ENCODE results near the gene GALNTL6.
A peak's percentile ranks its signal among the peaks of the same experiment; 100 is the strongest.

The GALNTL6 gene

GRCh38 chr4:171981185-171981584, 168.0 kb downstream of the GALNTL6 start:
- FAIRE-seq, result no peak
- no peak for DNase-seq (ENCODE audit: extremely low spot score, insufficient read length, low read depth)

GRCh38 chr4:171983935-171984805, 171.0 kb downstream of the GALNTL6 start:
- FAIRE-seq (no peak), DNase-seq (ENCODE audit: extremely low spot score, insufficient read length, low read depth) (no peak)

- FAIRE-seq (no peak), DNase-seq (ENCODE audit: extremely low spot score, insufficient read length, low read depth) (no peak)
These were observed 171.9 kb downstream of the GALNTL6 start for GRCh38 chr4:171985129-171985528.

GRCh38 chr4:171993247-171993646, 180.0 kb downstream of the GALNTL6 start:
- no peak for DNase-seq (ENCODE audit: extremely low spot score, insufficient read length, low read depth)
- no peak for FAIRE-seq

- no peak for DNase-seq (ENCODE audit: extremely low spot score, insufficient read length, low read depth)
- no peak for FAIRE-seq
These were observed 194.7 kb downstream of the GALNTL6 start for GRCh38 chr4:172007889-172008288.

- FAIRE-seq (no peak), DNase-seq (ENCODE audit: extremely low spot score, insufficient read length, low read depth) (no peak)
These were observed 196.4 kb downstream of the GALNTL6 start for GRCh38 chr4:172009446-172010230.

GRCh38 chr4:172011196-172011595, 198.0 kb downstream of the GALNTL6 start:
- no peak for DNase-seq (ENCODE audit: extremely low spot score, insufficient read length, low read depth)
- no peak for FAIRE-seq

- no peak for FAIRE-seq
- no peak for DNase-seq (ENCODE audit: extremely low spot score, insufficient read length, low read depth)
These were observed 205.2 kb downstream of the GALNTL6 start for GRCh38 chr4:172018358-172018757.

- FAIRE-seq, result no peak
These were observed 222.4 kb downstream of the GALNTL6 start for GRCh38 chr4:172035562-172035961.

GRCh38 chr4:172040766-172041165, 227.6 kb downstream of the GALNTL6 start:
- DNase-seq (ENCODE audit: extremely low spot score, insufficient read length, low read depth), result no peak
- FAIRE-seq, result no peak

More at GRCh38 chr4:172035562-172035961, 222.4 kb downstream of the GALNTL6 start:
- DNase-seq (ENCODE audit: extremely low spot score, insufficient read length, low read depth), result no peak

- FAIRE-seq (no peak), DNase-seq (ENCODE audit: extremely low spot score, insufficient read length, low read depth) (no peak)
These were observed 229.5 kb downstream of the GALNTL6 start for GRCh38 chr4:172042714-172043114.

- FAIRE-seq (no peak), DNase-seq (ENCODE audit: extremely low spot score, insufficient read length, low read depth) (no peak)
These were observed 232.8 kb downstream of the GALNTL6 start for GRCh38 chr4:172045981-172046380.

GRCh38 chr4:172048666-172049065, 235.5 kb downstream of the GALNTL6 start:
- FAIRE-seq (no peak), DNase-seq (ENCODE audit: extremely low spot score, insufficient read length, low read depth) (no peak)

- no peak for FAIRE-seq
- no peak for DNase-seq (ENCODE audit: extremely low spot score, insufficient read length, low read depth)
These were observed 237.7 kb downstream of the GALNTL6 start for GRCh38 chr4:172050911-172051310.

- peak; percentile 49 for FAIRE-seq
- DNase-seq (ENCODE audit: extremely low spot score, insufficient read length, low read depth), result no peak
These were observed 241.8 kb downstream of the GALNTL6 start for GRCh38 chr4:172055046-172055445.

GRCh38 chr4:172055498-172055897, 242.3 kb downstream of the GALNTL6 start:
- no peak for FAIRE-seq
- DNase-seq (ENCODE audit: extremely low spot score, insufficient read length, low read depth), result no peak

GRCh38 chr4:172061204-172061603, 248.0 kb downstream of the GALNTL6 start:
- DNase-seq (ENCODE audit: extremely low spot score, insufficient read length, low read depth), result no peak
- no peak for FAIRE-seq

- FAIRE-seq, result no peak
- no peak for DNase-seq (ENCODE audit: extremely low spot score, insufficient read length, low read depth)
These were observed 255.3 kb downstream of the GALNTL6 start for GRCh38 chr4:172068506-172068905.

GRCh38 chr4:172073590-172073989, 260.4 kb downstream of the GALNTL6 start:
- DNase-seq (ENCODE audit: extremely low spot score, insufficient read length, low read depth), result no peak

GRCh38 chr4:172083272-172083671, 270.1 kb downstream of the GALNTL6 start:
- no peak for DNase-seq (ENCODE audit: extremely low spot score, insufficient read length, low read depth)
- FAIRE-seq, result no peak

More at GRCh38 chr4:172073590-172073989, 260.4 kb downstream of the GALNTL6 start:
- no peak for FAIRE-seq

- no peak for DNase-seq (ENCODE audit: extremely low spot score, insufficient read length, low read depth)
- FAIRE-seq, result no peak
These were observed 275.4 kb downstream of the GALNTL6 start for GRCh38 chr4:172088556-172088955.
